HepG2 (cell line): ENCODE measurements around the gene TBX10. TPM values are rescaled to one million over a fixed set of nuclear protein-coding genes. Genes with fewer than 3 reads are reported as not detected.
A peak's percentile ranks its signal among the peaks of the same experiment; 100 is the strongest.

Experiments used
- CBX5 ChIP-seq: sonication (generic); formaldehyde crosslinking; IDR thresholded peaks from 2 replicates; pipeline ENCODE4 v1.4.0; 2020; ENCODE audit warnings: missing genetic modification reagents, borderline replicate concordance
- ETV6 ChIP-seq: sonication (generic); formaldehyde crosslinking; conservative IDR thresholded peaks from 2 replicates; pipeline ENCODE4 v1.4.0; 2020; ENCODE audit warnings: missing genetic modification reagents
- GATAD2A ChIP-seq: IDR thresholded peaks from 2 replicates; pipeline ENCODE4 v1.6.1; 2016
- JUN ChIP-seq: sonication (generic); formaldehyde crosslinking; IDR thresholded peaks from 2 replicates; pipeline ENCODE4 v1.4.0; 2020; ENCODE audit warnings: mild to moderate bottlenecking, missing genetic modification reagents
- MED1 ChIP-seq: sonication (generic); formaldehyde crosslinking; IDR thresholded peaks from 2 replicates; pipeline ENCODE4 v1.4.0; 2020; ENCODE audit warnings: missing genetic modification reagents
- MED13 ChIP-seq: sonication (generic); formaldehyde crosslinking; IDR thresholded peaks from 2 replicates; pipeline ENCODE4 v1.5.0; 2020; ENCODE audit warnings: missing genetic modification reagents
- MTF1 ChIP-seq: sonication (generic); formaldehyde crosslinking; IDR thresholded peaks from 2 replicates; pipeline ENCODE4 v1.5.0; 2020; ENCODE audit warnings: missing genetic modification reagents
- NFE2L2 ChIP-seq: fragments of 150-350 bp; IDR thresholded peaks from 2 replicates; pipeline ENCODE4 v1.6.1; 2014; ENCODE audit warnings: low read length
- POLR2G ChIP-seq: fragments of 200-400 bp; formaldehyde crosslinking; IDR thresholded peaks from 2 replicates; pipeline ENCODE4 v1.6.1; 2018; ENCODE audit warnings: mild to moderate bottlenecking, low read depth, low read length, moderate library complexity
- SALL1 ChIP-seq: sonication (generic); formaldehyde crosslinking; IDR thresholded peaks from 2 replicates; pipeline ENCODE4 v1.8.0; 2022; ENCODE audit warnings: mild to moderate bottlenecking, missing genetic modification reagents
- SALL2 ChIP-seq: sonication (generic); formaldehyde crosslinking; IDR thresholded peaks from 2 replicates; pipeline ENCODE4 v1.8.1; 2023; ENCODE audit warnings: mild to moderate bottlenecking, missing genetic modification reagents, inconsistent platforms
- SIN3B ChIP-seq: fragments of 150-350 bp; IDR thresholded peaks from 2 replicates; pipeline ENCODE4 v1.6.1; 2014; ENCODE audit warnings: low read length
- SMC3 ChIP-seq: IDR thresholded peaks from 2 replicates; pipeline ENCODE4 v1.6.1; 2011; ENCODE audit warnings: low read length, improper control_type of control experiment
- SNRNP70 ChIP-seq: fragments of 200-400 bp; formaldehyde crosslinking; IDR thresholded peaks from 2 replicates; pipeline ENCODE4 v1.6.1; 2017; ENCODE audit warnings: mild to moderate bottlenecking, low read depth, low read length, moderate library complexity
- ZNF101 ChIP-seq: sonication (generic); formaldehyde crosslinking; IDR thresholded peaks from 2 replicates; pipeline ENCODE4 v1.4.0; 2020; ENCODE audit warnings: mild to moderate bottlenecking, low read depth, missing genetic modification reagents, borderline replicate concordance
- ZNF121 ChIP-seq: sonication (generic); formaldehyde crosslinking; IDR thresholded peaks from 2 replicates; pipeline ENCODE4 v1.5.0; 2020; ENCODE audit warnings: mild to moderate bottlenecking, missing genetic modification reagents
- ZNF326 ChIP-seq: sonication (generic); formaldehyde crosslinking; IDR thresholded peaks from 2 replicates; pipeline ENCODE4 v1.4.0; 2020; ENCODE audit warnings: missing genetic modification reagents, borderline replicate concordance
- ZNF367 ChIP-seq: sonication (generic); formaldehyde crosslinking; IDR thresholded peaks from 2 replicates; pipeline ENCODE4 v1.4.0; 2020; ENCODE audit warnings: missing genetic modification reagents, borderline replicate concordance
- ZNF432 ChIP-seq: sonication (generic); formaldehyde crosslinking; IDR thresholded peaks from 2 replicates; pipeline ENCODE4 v1.5.0; 2020; ENCODE audit warnings: missing genetic modification reagents, mild to moderate bottlenecking, borderline replicate concordance
- ZNF766 ChIP-seq: sonication (generic); formaldehyde crosslinking; IDR thresholded peaks from 2 replicates; pipeline ENCODE4 v1.5.0; 2020; ENCODE audit warnings: missing genetic modification reagents, borderline replicate concordance
- ZNF883 ChIP-seq: sonication (generic); formaldehyde crosslinking; IDR thresholded peaks from 2 replicates; pipeline ENCODE4 v1.5.1; 2020; ENCODE audit warnings: mild to moderate bottlenecking, missing genetic modification reagents; ENCODE audit errors: not compliant biosample characterization
- polyA plus RNA-seq, 8 experiments: library from polyadenylated mRNA; depleted of rRNA in 3 of 8; stranded (reverse) in 7 of 8; unstranded in 1 of 8; fragments of >200 nt; fragmentation: Illumina TruSeq in 4 of 8; extraction: Trizol in 4 of 8; gene quantifications; 2 replicates each; pipeline versions ENCODE4 v1.2.1 to v1.2.3, GENCODE V29; 2011 to 2016; ENCODE audit warnings: low read depth in 4 of 8, missing spikeins in 1 of 8, mixed read lengths in 1 of 8; ENCODE audit not compliant: insufficient read depth in 1 of 8
- total RNA-seq, 5 experiments: library from RNA; depleted of rRNA; stranded (reverse); fragments of >200 nt; fragmentation: Illumina TruSeq; extraction: Trizol; gene quantifications; 2 replicates each; pipeline ENCODE4 v1.2.3, GENCODE V29; 2016; ENCODE audit warnings: low read depth in 1 of 5
- TF ChIP-seq, protein P1 (sequence below): sonication (generic); formaldehyde crosslinking; conservative IDR thresholded peaks from 2 replicates; pipeline ENCODE4 v1.4.0; 2020; ENCODE audit warnings: mild to moderate bottlenecking, missing genetic modification reagents, moderate library complexity
- TF ChIP-seq, protein P2 (sequence below): sonication (generic); formaldehyde crosslinking; IDR thresholded peaks from 2 replicates; pipeline ENCODE4 v1.8.1; 2022; ENCODE audit warnings: low read depth, mild to moderate bottlenecking, missing genetic modification reagents
- TF ChIP-seq, protein P3 (sequence below): sonication (generic); IDR thresholded peaks from 2 replicates; pipeline ENCODE4 v1.6.1; 2016; ENCODE audit warnings: low read depth, borderline replicate concordance

Gene TBX10
- total and polyA plus RNA-seq, 2 of the 13 experiments (the other 11 are each of a cell fraction or from before 2014, with no cell fraction given): 0.27 to 1.7 TPM

DNA sequence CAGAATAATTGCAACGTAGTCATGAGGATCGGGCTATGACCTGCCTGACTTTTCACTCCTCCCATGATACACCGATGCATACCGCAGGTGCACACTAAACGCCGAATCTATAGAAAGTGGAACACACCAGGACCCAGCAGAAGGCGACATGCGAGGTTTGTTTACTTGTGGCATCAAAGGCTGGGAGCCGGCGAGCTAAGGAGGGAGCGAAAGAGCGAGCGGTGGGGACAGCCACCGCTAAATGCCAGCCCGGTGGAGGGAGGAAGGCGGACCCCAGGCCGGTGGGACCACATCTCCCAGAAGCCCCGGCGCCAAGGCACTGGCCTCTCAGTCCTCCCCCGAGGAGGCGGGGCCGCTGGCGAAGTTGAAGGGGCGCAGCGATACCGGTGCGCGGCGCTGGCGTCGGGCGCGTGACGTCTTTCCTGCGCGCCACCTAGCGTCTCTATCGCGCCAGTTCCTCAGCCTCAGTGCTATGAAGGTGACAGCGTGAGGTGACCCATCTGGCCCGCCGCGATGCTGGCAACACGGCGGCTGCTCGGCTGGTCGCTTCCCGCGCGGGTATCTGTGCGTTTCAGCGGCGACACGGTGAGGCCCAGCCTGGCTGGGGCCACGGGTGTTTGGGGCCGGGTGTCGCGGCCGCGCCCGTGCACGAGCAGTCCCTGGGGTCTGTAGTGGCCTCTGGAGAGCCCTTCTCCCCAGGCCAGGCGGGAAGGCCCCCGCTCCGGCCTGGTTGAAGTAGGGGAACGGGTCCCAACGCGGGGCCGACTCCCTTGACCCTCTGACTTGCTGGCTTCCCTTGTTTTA is 32.9 kb downstream of the TBX10 start, which contains the start of gene NDUFV1 (continued):
- TF ChIP-seq SALL2 (CRISPR knock-in tag): peak; percentile 66
- no peak for TF ChIP-seq ZNF101 (CRISPR knock-in tag)
- 0 out of 2 replicates have a peak, but pooled peaks have one; percentile 59 for TF ChIP-seq MED13 (CRISPR knock-in tag)
- TF ChIP-seq, protein P1, sequence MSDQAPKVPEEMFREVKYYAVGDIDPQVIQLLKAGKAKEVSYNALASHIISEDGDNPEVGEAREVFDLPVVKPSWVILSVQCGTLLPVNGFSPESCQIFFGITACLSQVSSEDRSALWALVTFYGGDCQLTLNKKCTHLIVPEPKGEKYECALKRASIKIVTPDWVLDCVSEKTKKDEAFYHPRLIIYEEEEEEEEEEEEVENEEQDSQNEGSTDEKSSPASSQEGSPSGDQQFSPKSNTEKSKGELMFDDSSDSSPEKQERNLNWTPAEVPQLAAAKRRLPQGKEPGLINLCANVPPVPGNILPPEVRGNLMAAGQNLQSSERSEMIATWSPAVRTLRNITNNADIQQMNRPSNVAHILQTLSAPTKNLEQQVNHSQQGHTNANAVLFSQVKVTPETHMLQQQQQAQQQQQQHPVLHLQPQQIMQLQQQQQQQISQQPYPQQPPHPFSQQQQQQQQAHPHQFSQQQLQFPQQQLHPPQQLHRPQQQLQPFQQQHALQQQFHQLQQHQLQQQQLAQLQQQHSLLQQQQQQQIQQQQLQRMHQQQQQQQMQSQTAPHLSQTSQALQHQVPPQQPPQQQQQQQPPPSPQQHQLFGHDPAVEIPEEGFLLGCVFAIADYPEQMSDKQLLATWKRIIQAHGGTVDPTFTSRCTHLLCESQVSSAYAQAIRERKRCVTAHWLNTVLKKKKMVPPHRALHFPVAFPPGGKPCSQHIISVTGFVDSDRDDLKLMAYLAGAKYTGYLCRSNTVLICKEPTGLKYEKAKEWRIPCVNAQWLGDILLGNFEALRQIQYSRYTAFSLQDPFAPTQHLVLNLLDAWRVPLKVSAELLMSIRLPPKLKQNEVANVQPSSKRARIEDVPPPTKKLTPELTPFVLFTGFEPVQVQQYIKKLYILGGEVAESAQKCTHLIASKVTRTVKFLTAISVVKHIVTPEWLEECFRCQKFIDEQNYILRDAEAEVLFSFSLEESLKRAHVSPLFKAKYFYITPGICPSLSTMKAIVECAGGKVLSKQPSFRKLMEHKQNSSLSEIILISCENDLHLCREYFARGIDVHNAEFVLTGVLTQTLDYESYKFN: peak; percentile 56
- no peak for TF ChIP-seq NFE2L2
- peak; percentile 17; the same call in 1 of the 2 replicates for TF ChIP-seq GATAD2A
- TF ChIP-seq CBX5 (CRISPR knock-in tag): peak; percentile 89; the same call in 1 of the 2 replicates
- no peak for TF ChIP-seq ZNF326
- TF ChIP-seq SIN3B: peak; percentile 74
- peak; percentile 66; the same call in 1 of the 2 replicates for TF ChIP-seq SALL1 (CRISPR knock-in tag)
- TF ChIP-seq, protein P2, sequence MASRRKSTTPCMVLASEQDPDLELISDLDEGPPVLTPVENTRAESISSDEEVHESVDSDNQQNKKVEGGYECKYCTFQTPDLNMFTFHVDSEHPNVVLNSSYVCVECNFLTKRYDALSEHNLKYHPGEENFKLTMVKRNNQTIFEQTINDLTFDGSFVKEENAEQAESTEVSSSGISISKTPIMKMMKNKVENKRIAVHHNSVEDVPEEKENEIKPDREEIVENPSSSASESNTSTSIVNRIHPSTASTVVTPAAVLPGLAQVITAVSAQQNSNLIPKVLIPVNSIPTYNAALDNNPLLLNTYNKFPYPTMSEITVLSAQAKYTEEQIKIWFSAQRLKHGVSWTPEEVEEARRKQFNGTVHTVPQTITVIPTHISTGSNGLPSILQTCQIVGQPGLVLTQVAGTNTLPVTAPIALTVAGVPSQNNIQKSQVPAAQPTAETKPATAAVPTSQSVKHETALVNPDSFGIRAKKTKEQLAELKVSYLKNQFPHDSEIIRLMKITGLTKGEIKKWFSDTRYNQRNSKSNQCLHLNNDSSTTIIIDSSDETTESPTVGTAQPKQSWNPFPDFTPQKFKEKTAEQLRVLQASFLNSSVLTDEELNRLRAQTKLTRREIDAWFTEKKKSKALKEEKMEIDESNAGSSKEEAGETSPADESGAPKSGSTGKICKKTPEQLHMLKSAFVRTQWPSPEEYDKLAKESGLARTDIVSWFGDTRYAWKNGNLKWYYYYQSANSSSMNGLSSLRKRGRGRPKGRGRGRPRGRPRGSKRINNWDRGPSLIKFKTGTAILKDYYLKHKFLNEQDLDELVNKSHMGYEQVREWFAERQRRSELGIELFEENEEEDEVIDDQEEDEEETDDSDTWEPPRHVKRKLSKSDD (CRISPR knock-in tag): peak; percentile 90
- TF ChIP-seq ZNF883 (CRISPR knock-in tag): peak; percentile 32
- TF ChIP-seq ZNF766 (CRISPR knock-in tag): peak; percentile 58; the same call in 1 of the 2 replicates
- TF ChIP-seq SNRNP70: no peak
- TF ChIP-seq ZNF432 (CRISPR knock-in tag): no peak
- TF ChIP-seq, protein P3, sequence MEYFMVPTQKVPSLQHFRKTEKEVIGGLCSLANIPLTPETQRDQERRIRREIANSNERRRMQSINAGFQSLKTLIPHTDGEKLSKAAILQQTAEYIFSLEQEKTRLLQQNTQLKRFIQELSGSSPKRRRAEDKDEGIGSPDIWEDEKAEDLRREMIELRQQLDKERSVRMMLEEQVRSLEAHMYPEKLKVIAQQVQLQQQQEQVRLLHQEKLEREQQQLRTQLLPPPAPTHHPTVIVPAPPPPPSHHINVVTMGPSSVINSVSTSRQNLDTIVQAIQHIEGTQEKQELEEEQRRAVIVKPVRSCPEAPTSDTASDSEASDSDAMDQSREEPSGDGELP: no peak
- no peak for TF ChIP-seq JUN (CRISPR knock-in tag)
- TF ChIP-seq MED1 (CRISPR knock-in tag): peak; percentile 63; the same call in 1 of the 2 replicates
- TF ChIP-seq ETV6: no peak; the same call in 1 of the 2 replicates
- no peak for TF ChIP-seq ZNF121 (CRISPR knock-in tag)
- no peak; the same call in 1 of the 2 replicates for TF ChIP-seq SMC3
- TF ChIP-seq POLR2G: peak; percentile 68
- TF ChIP-seq ZNF367 (CRISPR knock-in tag): no peak
- no peak for TF ChIP-seq MTF1 (CRISPR knock-in tag)
